Natural killer cell (primary cell): ENCODE data around the gene STAP2. TPM values are rescaled to one million over a fixed set of nuclear protein-coding genes. Genes with fewer than 3 reads are reported as not detected.
"Not testable (repeated sequence)": the region's sequence is repeated elsewhere in the genome, so short reads cannot be mapped to it uniquely, and the experiment has no call there.

Source experiments
- ATAC-seq, 3 donors: fragments of 150-1000 bp in 2 of 3; fragments of 200-7000 bp in 1 of 3; cut with Tn5 transposase; 1 replicate in 1 of 3; 2 replicates in 2 of 3; pipeline ENCODE4 v1.10.0; 2021; ENCODE audit warnings: mild to moderate bottlenecking in 2 of 3, moderate library complexity in 2 of 3
- DNase-seq, 2 donors: peaks; one replicate each; pipeline versions ENCODE4 v3.0.0 to v3.0.0-alpha.2; 2013 to 2021; ENCODE audit warnings: mixed read lengths in 1 of 2
- H3K27ac ChIP-seq: one replicate; pipeline ENCODE4 v1.5.1; 2013; ENCODE audit warnings: mild to moderate bottlenecking, low read length
- H3K27me3 ChIP-seq: one replicate; pipeline ENCODE4 v1.6.1; 2013; ENCODE audit warnings: low read length; ENCODE audit not compliant: control insufficient read depth, insufficient read depth
- H3K36me3 ChIP-seq: one replicate; pipeline ENCODE4 v1.6.1; 2013; ENCODE audit warnings: low read length; ENCODE audit not compliant: control insufficient read depth, insufficient read depth
- H3K4me1 ChIP-seq: one replicate; pipeline ENCODE4 v1.6.1; 2013; ENCODE audit warnings: low read length; ENCODE audit not compliant: control insufficient read depth, insufficient read depth
- H3K4me3 ChIP-seq: one replicate; pipeline ENCODE4 v1.5.1; 2013; ENCODE audit warnings: low read length
- H3K9me3 ChIP-seq: one replicate; pipeline ENCODE4 v1.6.1; 2013; ENCODE audit warnings: low read length; ENCODE audit not compliant: control insufficient read depth, insufficient read depth
- H3K27ac Mint-ChIP-seq, 2 donors: one replicate each; pipeline ENCODE4 v1.8.0; 2022; ENCODE audit warnings: mild to moderate bottlenecking in 2 of 2, mixed read lengths in 2 of 2, moderate library complexity in 1 of 2
- H3K27me3 Mint-ChIP-seq, 2 donors: one replicate each; pipeline ENCODE4 v1.8.0; 2022; ENCODE audit warnings: low read depth in 2 of 2, mixed read lengths in 2 of 2
- H3K36me3 Mint-ChIP-seq: one replicate; pipeline ENCODE4 v1.8.0; 2022; ENCODE audit warnings: mixed read lengths
- H3K4me1 Mint-ChIP-seq, 2 donors: one replicate each; pipeline ENCODE4 v1.8.0; 2022; ENCODE audit warnings: mixed read lengths in 2 of 2
- H3K4me3 Mint-ChIP-seq: one replicate; pipeline ENCODE4 v1.8.0; 2022; ENCODE audit warnings: mild to moderate bottlenecking, moderate library complexity, mixed read lengths
- H3K9me3 Mint-ChIP-seq, 2 donors: one replicate each; pipeline ENCODE4 v1.8.0; 2022; ENCODE audit warnings: mixed read lengths in 2 of 2
- WGBS: methylation state at CpG from one replicate; pipeline ENCODE4 v1.1.7; 2013; ENCODE audit warnings: missing lambda C conversion rate; ENCODE audit not compliant: insufficient coverage; 5-methylcytosine and 5-hydroxymethylcytosine counted together
- intact Hi-C: fragments of 100-400 bp; cut with micrococcal nuclease; formaldehyde crosslinking; loops from one replicate; pipeline ENCODE4 v1.14.2; 2022
- total RNA-seq, 4 donors: library from RNA; stranded (reverse); fragments of 120-200 nt in 1 of 4; gene quantifications; one replicate each; pipeline versions ENCODE4 v1.2.3 to v1.2.4, GENCODE V29; 2013 to 2022
- TF ChIP-seq, protein P1 (sequence below): fragments of 200-600 bp; IDR thresholded peaks from one replicate; pipeline ENCODE4 v1.8.0; 2022; ENCODE audit warnings: antibody characterized with exemption

Gene STAP2
- total RNA-seq, 3 donors from 2014 or later (not counting 1 experiment from before 2014, with no cell fraction given) = 1.4 to 3.3 (median 2.0) TPM

GRCh38 chr19:4277191-4277696 lies 61.4 kb downstream of the STAP2 start:
- no peaks in the 10 kb centered on the region for H3K36me3 Mint-ChIP-seq
- intact Hi-C loops = no loop called here
- H3K4me3 Mint-ChIP-seq = no peak overlapping the region
- Histone ChIP-seq H3K4me3 (no peak overlapping the region), H3K4me1 (peaks cover 12% of the 10 kb centered on the region), H3K9me3 (no peaks in the 10 kb centered on the region), H3K36me3 (no peaks in the 10 kb centered on the region), H3K27ac (no peak overlapping the region), H3K27me3 (peaks cover 9% of the 10 kb centered on the region)
- peaks cover 6 to 14% of the 10 kb centered on the region in 2 donors for H3K27me3 Mint-ChIP-seq
- no peak for DNase-seq
- ATAC-seq = no peak
- WGBS = 74% methylated on average over 16 of the region's 16 CpGs
- no peaks in the 10 kb centered on the region for H3K9me3 Mint-ChIP-seq
- TF ChIP-seq, protein P1, sequence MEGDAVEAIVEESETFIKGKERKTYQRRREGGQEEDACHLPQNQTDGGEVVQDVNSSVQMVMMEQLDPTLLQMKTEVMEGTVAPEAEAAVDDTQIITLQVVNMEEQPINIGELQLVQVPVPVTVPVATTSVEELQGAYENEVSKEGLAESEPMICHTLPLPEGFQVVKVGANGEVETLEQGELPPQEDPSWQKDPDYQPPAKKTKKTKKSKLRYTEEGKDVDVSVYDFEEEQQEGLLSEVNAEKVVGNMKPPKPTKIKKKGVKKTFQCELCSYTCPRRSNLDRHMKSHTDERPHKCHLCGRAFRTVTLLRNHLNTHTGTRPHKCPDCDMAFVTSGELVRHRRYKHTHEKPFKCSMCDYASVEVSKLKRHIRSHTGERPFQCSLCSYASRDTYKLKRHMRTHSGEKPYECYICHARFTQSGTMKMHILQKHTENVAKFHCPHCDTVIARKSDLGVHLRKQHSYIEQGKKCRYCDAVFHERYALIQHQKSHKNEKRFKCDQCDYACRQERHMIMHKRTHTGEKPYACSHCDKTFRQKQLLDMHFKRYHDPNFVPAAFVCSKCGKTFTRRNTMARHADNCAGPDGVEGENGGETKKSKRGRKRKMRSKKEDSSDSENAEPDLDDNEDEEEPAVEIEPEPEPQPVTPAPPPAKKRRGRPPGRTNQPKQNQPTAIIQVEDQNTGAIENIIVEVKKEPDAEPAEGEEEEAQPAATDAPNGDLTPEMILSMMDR = no peak
- H3K27ac Mint-ChIP-seq = no peak overlapping the region
- H3K4me1 Mint-ChIP-seq = peaks cover 5 to 6% of the 10 kb centered on the region in 2 donors

GRCh38 chr19:4274321-4274686 lies 64.3 kb downstream of the STAP2 start:
- H3K27ac ChIP-seq, H3K4me3 Mint-ChIP-seq, H3K9me3 Mint-ChIP-seq, H3K4me1 ChIP-seq, H3K27me3 Mint-ChIP-seq, H3K27me3 ChIP-seq, intact Hi-C loops, H3K36me3 Mint-ChIP-seq, DNase-seq, H3K4me1 Mint-ChIP-seq, H3K27ac Mint-ChIP-seq, ATAC-seq, H3K4me3 ChIP-seq, H3K9me3 ChIP-seq: not testable (repeated sequence)
- H3K36me3 ChIP-seq = peaks cover 11% of the 10 kb centered on the region
- WGBS = 94% methylated on average over 6 of the region's 6 CpGs

Other genes starting within 250 kb of the STAP2 start
- 100 to 1,000 TPM; 137 to 154 (median 152) TPM for gene MAP2K2, start 214.7 kb downstream of the STAP2 start, total RNA-seq
- under 1 TPM in 2 of 3 donors, not detected in 1; 0.43 to 0.70 TPM for gene CREB3L3, start 185.2 kb downstream of the STAP2 start, total RNA-seq
- gene SIRT6, start 156.3 kb downstream of the STAP2 start, total RNA-seq = 10 to 100 TPM; 29.5 to 37.4 (median 30.5) TPM
- 1 to 10 TPM in 1 of 3 donors, under 1 TPM in 2; 0.65 to 2.2 (median 0.71) TPM for gene ANKRD24, start 156.1 kb downstream of the STAP2 start, total RNA-seq
- not detected for gene EBI3, start 109.3 kb downstream of the STAP2 start, total RNA-seq
- gene YJU2, start 91.7 kb downstream of the STAP2 start, total RNA-seq = 10 to 100 TPM; 37.7 to 39.5 (median 38.5) TPM
- gene SHD, start 59.6 kb downstream of the STAP2 start, total RNA-seq = under 1 TPM in 1 of 3 donors, not detected in 2; 0.20 TPM
- 10 to 100 TPM; 33.8 to 45.3 (median 41.1) TPM for gene TMIGD2, start 36.4 kb downstream of the STAP2 start, total RNA-seq
- gene FSD1, start 34.2 kb downstream of the STAP2 start, total RNA-seq = 10 to 100 TPM; 15.5 to 18.2 (median 16.4) TPM
- gene MPND, start 4.7 kb upstream of the STAP2 start, total RNA-seq = 10 to 100 TPM; 30.4 to 38.4 (median 31.1) TPM
- 10 to 100 TPM; 43.9 to 55.7 (median 49.2) TPM for gene SH3GL1, start 61.7 kb upstream of the STAP2 start, total RNA-seq
- 10 to 100 TPM; 34.4 to 40.8 (median 35.2) TPM for gene CHAF1A, start 63.8 kb upstream of the STAP2 start, total RNA-seq
- 10 to 100 TPM; 54.3 to 67.7 (median 63.3) TPM for gene UBXN6, start 119.0 kb upstream of the STAP2 start, total RNA-seq
- gene HDGFL2, start 133.5 kb upstream of the STAP2 start, total RNA-seq = 10 to 100 TPM; 28.7 to 43.6 (median 29.8) TPM
- gene PLIN4, start 179.7 kb upstream of the STAP2 start, total RNA-seq = under 1 TPM in 1 of 3 donors, not detected in 2; 0.33 TPM
- gene PLIN5, start 196.4 kb upstream of the STAP2 start, total RNA-seq = under 1 TPM in 1 of 3 donors, not detected in 2; 0.65 TPM
- 1 to 10 TPM in 1 of 3 donors, not detected in 2; 1.8 TPM for gene LRG1, start 201.2 kb upstream of the STAP2 start, total RNA-seq
- gene SEMA6B, start 220.9 kb upstream of the STAP2 start, total RNA-seq = 1 to 10 TPM in 1 of 3 donors, under 1 TPM in 1, not detected in 1; 0.50 to 5.4 TPM